SK-N-SH treated with all-trans-retinoic acid at 6 μM for 48 hours (cell line): ENCODE measurements around the gene NAB1.

Source experiments
- ATAC-seq: fragments of 200-7000 bp; cut with Tn5 transposase; 3 replicates; pipeline ENCODE4 v1.9.1; 2020; ENCODE audit warnings: mild to moderate bottlenecking, moderate library complexity
- ARNTL ChIP-seq: fragments of 450-650 bp; formaldehyde crosslinking; IDR thresholded peaks from 2 replicates; pipeline ENCODE4 v1.5.0; 2020; ENCODE audit warnings: low read depth, mild to moderate bottlenecking, moderate library complexity, borderline replicate concordance
- CSDC2 ChIP-seq: fragments of 250-450 bp; sonication (Bioruptor Pico); IDR thresholded peaks from 2 replicates; pipeline ENCODE4 v1.5.0; 2020; ENCODE audit warnings: mild to moderate bottlenecking, moderate library complexity
- ESRRG ChIP-seq: fragments of 250-450 bp; sonication (Bioruptor Pico); IDR thresholded peaks from 2 replicates; pipeline ENCODE4 v1.6.1; 2021; ENCODE audit warnings: mild to moderate bottlenecking
- GLIS3 ChIP-seq: fragments of 250-450 bp; sonication (Bioruptor Pico); IDR thresholded peaks from 2 replicates; pipeline ENCODE4 v1.5.0; 2020; ENCODE audit warnings: mild to moderate bottlenecking, moderate library complexity
- ISL1 ChIP-seq: fragments of 250-450 bp; sonication (Bioruptor Pico); IDR thresholded peaks from 2 replicates; pipeline ENCODE4 v2.1.2; 2022; ENCODE audit warnings: mild to moderate bottlenecking, moderate library complexity
- POU6F1 ChIP-seq: fragments of 250-450 bp; sonication (Bioruptor Pico); IDR thresholded peaks from 2 replicates; pipeline ENCODE4 v1.8.0; 2021; ENCODE audit warnings: low read depth, mild to moderate bottlenecking, moderate library complexity, borderline replicate concordance
- PPARA ChIP-seq: fragments of 250-450 bp; sonication (Bioruptor Pico); IDR thresholded peaks from 2 replicates; pipeline ENCODE4 v1.5.0; 2020; ENCODE audit warnings: mild to moderate bottlenecking, borderline replicate concordance
- SNAI2 ChIP-seq: fragments of 250-450 bp; sonication (Bioruptor Pico); IDR thresholded peaks from 2 replicates; pipeline ENCODE4 v1.5.0; 2020; ENCODE audit warnings: mild to moderate bottlenecking, moderate library complexity
- TOX ChIP-seq: fragments of 250-450 bp; sonication (Bioruptor Pico); IDR thresholded peaks from 2 replicates; pipeline ENCODE4 v1.8.0; 2021; ENCODE audit warnings: mild to moderate bottlenecking, moderate library complexity, borderline replicate concordance
- TSHZ2 ChIP-seq: fragments of 250-450 bp; sonication (Bioruptor Pico); IDR thresholded peaks from 2 replicates; pipeline ENCODE4 v1.5.0; 2020; ENCODE audit warnings: mild to moderate bottlenecking, moderate library complexity
- ZFP3 ChIP-seq: fragments of 250-450 bp; sonication (Bioruptor Pico); IDR thresholded peaks from 2 replicates; pipeline ENCODE4 v1.5.0; 2020; ENCODE audit warnings: mild to moderate bottlenecking, moderate library complexity
- ZFP30 ChIP-seq: fragments of 450-650 bp; formaldehyde crosslinking; IDR thresholded peaks from 2 replicates; pipeline ENCODE4 v1.5.0; 2022; ENCODE audit warnings: mild to moderate bottlenecking, moderate library complexity
- ZNF565 ChIP-seq: fragments of 450-650 bp; formaldehyde crosslinking; conservative IDR thresholded peaks from 2 replicates; pipeline ENCODE4 v1.5.0; 2020; ENCODE audit warnings: low read depth, mild to moderate bottlenecking, moderate library complexity
- ZNF8 ChIP-seq: fragments of 450-650 bp; formaldehyde crosslinking; IDR thresholded peaks from 2 replicates; pipeline ENCODE4 v1.5.0; 2020; ENCODE audit warnings: mild to moderate bottlenecking, moderate library complexity
- TF ChIP-seq, protein P1 (sequence below): fragments of 250-450 bp; sonication (Bioruptor Pico); IDR thresholded peaks from 2 replicates; pipeline ENCODE4 v1.5.1; 2020; ENCODE audit warnings: low read depth, mild to moderate bottlenecking, moderate library complexity
- TF ChIP-seq, protein P2 (sequence below): fragments of 250-450 bp; sonication (Bioruptor Pico); IDR thresholded peaks from 2 replicates; pipeline ENCODE4 v1.8.0; 2020; ENCODE audit warnings: mild to moderate bottlenecking, moderate library complexity, borderline replicate concordance
- TF ChIP-seq, protein P3 (sequence below): fragments of 250-450 bp; sonication (Bioruptor Pico); IDR thresholded peaks from 2 replicates; pipeline ENCODE4 v1.5.1; 2021; ENCODE audit warnings: mild to moderate bottlenecking, moderate library complexity

Gene NAB1

GRCh38 chr2:190646780-190647522, 1.9 kb upstream of the NAB1 start (continued):
- TF ChIP-seq, protein P1, sequence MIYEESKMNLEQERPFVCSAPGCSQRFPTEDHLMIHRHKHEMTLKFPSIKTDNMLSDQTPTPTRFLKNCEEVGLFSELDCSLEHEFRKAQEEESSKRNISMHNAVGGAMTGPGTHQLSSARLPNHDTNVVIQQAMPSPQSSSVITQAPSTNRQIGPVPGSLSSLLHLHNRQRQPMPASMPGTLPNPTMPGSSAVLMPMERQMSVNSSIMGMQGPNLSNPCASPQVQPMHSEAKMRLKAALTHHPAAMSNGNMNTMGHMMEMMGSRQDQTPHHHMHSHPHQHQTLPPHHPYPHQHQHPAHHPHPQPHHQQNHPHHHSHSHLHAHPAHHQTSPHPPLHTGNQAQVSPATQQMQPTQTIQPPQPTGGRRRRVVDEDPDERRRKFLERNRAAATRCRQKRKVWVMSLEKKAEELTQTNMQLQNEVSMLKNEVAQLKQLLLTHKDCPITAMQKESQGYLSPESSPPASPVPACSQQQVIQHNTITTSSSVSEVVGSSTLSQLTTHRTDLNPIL: no peak
- TF ChIP-seq CSDC2 (CRISPR knock-in tag) (no peak), POU6F1 (CRISPR knock-in tag) (no peak)

DNA sequence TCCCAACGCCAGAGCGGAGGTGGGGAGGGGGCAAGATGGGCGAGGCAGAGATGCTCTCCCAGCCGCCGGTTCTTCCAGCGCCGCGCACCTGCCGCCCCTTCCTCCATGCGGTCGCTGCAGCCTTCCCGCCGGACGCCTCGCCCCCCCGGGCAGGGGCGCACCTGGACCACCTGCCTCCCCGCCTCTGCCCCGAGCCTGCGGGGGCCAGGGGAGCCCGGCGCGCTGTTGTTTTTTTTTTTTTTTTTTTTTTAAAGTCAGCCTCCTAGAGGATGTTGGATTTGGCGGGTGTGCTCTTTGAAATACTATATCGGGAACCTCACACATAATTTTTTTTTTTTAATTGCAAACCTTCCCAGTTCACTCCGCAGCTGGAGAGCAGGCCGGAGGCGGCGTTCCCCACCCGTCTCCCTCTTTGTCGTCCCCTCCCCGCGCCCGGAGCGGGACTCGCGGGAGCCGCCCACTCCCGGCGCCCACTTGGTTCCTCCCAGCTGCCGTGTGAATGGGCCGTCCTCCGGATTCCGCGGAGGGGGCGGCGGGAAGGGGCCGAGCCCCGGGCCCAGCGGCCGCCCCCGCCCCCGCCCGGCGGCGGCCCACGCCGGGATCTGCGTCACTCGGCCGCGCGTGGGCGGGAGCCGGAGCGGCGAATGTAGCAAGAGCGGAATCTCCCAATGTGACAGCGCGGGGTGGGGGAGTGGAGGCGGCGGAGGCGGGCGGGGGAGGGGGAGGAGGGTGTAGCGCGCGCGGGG, 421 bp upstream of the NAB1 start:
- ATAC-seq: peak; percentile 70
- TF ChIP-seq ZNF8 (CRISPR knock-in tag) (no peak), ZNF565 (CRISPR knock-in tag) (no peak), SNAI2 (CRISPR knock-in tag) (0 out of 2 replicates have a peak, but pooled peaks have one; percentile 44), TSHZ2 (CRISPR knock-in tag) (no peak)

DNA sequence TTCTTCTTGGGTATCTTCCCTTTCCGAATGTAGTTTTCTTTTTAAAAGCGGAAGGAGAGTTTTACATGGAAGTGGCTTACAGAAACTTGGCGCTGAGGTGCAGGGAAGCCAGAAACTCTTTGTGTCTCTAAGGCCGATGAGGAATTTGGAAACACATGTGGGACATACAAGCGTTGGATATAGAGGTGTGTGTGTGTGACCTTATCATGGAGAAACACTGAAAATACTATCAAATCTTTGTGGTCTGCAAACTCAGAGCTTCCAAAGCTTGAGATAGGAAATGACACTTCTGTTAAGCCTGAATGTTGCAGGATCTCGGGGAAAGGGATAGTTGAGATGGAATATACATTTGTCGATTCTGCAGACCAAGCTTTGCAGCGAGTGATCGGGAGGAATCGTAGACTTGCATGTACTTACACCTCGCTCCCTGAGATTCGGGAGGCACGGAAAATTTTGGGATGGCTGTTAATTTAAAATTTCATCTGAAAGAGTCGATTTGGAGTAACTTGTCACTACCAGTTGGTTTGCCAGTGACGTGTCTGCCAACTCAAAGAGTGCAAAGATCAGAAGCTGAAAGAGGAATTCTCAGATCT, 1.0 kb downstream of the NAB1 start:
- ATAC-seq: peak; percentile 21
- no peak for TF ChIP-seq ZFP3 (CRISPR knock-in tag)
- TF ChIP-seq ISL1: no peak
- TF ChIP-seq ARNTL: no peak
- no peak for TF ChIP-seq SNAI2 (CRISPR knock-in tag)
- no peak for TF ChIP-seq TOX (CRISPR knock-in tag)
- no peak for TF ChIP-seq ESRRG (CRISPR knock-in tag)
- TF ChIP-seq, all 23 proteins: peak for 0

GRCh38 chr2:190651413-190651812, 2.5 kb downstream of the NAB1 start:
- ATAC-seq: no peak
- TF ChIP-seq, protein P2, sequence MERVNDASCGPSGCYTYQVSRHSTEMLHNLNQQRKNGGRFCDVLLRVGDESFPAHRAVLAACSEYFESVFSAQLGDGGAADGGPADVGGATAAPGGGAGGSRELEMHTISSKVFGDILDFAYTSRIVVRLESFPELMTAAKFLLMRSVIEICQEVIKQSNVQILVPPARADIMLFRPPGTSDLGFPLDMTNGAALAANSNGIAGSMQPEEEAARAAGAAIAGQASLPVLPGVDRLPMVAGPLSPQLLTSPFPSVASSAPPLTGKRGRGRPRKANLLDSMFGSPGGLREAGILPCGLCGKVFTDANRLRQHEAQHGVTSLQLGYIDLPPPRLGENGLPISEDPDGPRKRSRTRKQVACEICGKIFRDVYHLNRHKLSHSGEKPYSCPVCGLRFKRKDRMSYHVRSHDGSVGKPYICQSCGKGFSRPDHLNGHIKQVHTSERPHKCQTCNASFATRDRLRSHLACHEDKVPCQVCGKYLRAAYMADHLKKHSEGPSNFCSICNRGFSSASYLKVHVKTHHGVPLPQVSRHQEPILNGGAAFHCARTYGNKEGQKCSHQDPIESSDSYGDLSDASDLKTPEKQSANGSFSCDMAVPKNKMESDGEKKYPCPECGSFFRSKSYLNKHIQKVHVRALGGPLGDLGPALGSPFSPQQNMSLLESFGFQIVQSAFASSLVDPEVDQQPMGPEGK (CRISPR knock-in tag): no peak
- TF ChIP-seq, protein P1: no peak
- no peak for TF ChIP-seq PPARA (CRISPR knock-in tag)
- no peak for TF ChIP-seq ESRRG (CRISPR knock-in tag)
- no peak for TF ChIP-seq CSDC2 (CRISPR knock-in tag)
- TF ChIP-seq GLIS3: no peak
- TF ChIP-seq ZFP3 (CRISPR knock-in tag): no peak
- no peak for TF ChIP-seq ZNF8 (CRISPR knock-in tag)
- TF ChIP-seq ZFP30 (CRISPR knock-in tag): no peak
- TF ChIP-seq POU6F1 (CRISPR knock-in tag): no peak
- TF ChIP-seq TOX (CRISPR knock-in tag): no peak
- no peak for TF ChIP-seq SNAI2 (CRISPR knock-in tag)
- TF ChIP-seq, protein P3, sequence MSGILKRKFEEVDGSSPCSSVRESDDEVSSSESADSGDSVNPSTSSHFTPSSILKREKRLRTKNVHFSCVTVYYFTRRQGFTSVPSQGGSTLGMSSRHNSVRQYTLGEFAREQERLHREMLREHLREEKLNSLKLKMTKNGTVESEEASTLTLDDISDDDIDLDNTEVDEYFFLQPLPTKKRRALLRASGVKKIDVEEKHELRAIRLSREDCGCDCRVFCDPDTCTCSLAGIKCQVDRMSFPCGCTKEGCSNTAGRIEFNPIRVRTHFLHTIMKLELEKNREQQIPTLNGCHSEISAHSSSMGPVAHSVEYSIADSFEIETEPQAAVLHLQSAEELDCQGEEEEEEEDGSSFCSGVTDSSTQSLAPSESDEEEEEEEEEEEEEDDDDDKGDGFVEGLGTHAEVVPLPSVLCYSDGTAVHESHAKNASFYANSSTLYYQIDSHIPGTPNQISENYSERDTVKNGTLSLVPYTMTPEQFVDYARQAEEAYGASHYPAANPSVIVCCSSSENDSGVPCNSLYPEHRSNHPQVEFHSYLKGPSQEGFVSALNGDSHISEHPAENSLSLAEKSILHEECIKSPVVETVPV (CRISPR knock-in tag): no peak
- TF ChIP-seq TSHZ2 (CRISPR knock-in tag): no peak
